ENCODE data around the gene CES5A.
"Not testable (repeated sequence)": the region's sequence is repeated elsewhere in the genome, so short reads cannot be mapped to it uniquely, and the experiment has no call there.

The CES5A gene, protein sequence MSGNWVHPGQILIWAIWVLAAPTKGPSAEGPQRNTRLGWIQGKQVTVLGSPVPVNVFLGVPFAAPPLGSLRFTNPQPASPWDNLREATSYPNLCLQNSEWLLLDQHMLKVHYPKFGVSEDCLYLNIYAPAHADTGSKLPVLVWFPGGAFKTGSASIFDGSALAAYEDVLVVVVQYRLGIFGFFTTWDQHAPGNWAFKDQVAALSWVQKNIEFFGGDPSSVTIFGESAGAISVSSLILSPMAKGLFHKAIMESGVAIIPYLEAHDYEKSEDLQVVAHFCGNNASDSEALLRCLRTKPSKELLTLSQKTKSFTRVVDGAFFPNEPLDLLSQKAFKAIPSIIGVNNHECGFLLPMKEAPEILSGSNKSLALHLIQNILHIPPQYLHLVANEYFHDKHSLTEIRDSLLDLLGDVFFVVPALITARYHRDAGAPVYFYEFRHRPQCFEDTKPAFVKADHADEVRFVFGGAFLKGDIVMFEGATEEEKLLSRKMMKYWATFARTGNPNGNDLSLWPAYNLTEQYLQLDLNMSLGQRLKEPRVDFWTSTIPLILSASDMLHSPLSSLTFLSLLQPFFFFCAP

DNA sequence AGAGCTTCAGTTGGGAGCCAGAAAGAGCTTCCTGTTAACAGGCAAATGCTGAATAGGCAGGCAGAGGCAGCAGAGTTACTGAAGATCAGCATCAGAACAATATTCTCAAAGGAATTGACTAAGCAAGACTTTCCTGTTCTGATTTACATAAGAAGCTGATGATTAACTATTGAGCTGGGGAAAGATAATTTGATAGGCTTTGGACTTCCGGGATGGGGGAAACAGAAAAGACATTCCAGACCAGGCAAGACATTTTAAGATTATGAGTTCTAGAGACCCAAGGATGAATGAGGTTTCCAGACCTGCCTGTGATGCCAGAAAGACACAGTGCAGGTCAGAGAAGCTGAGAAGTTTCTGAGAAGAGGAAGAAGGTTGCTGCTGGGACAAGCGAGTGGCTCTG lies at the start of gene CES5A:
TSS of gene CES5A (minus strand) at position 101 of the 400 bp plus-strand sequence. CDS start 152 bp downstream, outside the sequence.
- no peak for DNase-seq

DNA sequence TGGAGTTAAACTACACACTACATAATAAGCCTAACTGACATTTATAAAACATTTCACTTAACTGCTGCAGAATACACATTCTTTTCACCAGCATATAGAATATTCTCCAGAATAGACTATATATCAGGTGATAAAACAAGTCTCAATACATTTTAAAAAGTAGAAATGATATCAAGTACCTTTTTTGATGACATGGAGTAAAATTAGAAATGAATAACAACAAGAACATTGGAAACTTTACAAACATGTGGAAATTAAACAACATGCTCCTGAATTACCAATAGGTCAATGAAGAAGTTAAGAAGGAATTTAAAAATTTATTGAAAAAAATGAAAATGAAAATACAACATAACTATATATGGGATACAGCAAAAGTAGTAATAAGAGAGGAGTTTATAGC lies 47.5 kb upstream of the CES5A start:
- DNase-seq, result no peak

DNA sequence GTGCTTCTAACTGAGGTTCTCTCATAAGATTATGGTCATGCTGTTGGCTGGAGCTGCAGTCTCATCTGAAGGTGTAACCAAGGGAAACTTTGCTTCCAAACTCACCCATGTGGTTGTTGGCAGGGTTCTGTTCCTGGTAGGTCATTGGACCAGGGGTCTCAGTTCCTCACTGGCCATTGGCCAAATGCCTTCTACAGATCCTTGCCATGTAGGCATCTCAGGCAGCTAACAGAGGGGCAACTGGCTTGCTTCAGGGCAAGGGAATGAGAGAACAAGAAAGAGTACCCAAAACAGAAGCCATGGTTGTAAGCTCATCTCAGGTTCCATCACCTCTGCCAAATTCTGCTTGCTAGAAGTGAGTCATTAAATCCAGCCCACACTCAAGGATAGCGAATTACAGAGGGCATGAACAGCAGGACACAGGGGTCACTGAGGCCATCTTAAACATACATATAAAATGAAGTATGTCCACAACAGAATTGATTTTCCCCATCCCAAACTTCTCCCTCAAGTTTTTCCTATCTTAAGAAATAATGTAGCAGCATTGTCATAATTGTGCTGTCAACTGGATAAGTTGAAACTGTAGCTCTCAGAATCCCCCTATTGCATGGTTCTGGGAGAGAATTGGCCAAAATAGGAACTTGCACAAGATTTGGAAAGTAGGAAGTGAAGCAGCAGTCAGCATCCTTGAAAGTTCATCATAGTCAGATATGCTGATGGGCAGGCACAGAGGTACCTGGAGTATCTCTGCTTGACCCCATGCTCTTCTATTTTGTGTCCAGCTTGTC lies 42.4 kb upstream of the CES5A start:
- no peak for DNase-seq

DNA sequence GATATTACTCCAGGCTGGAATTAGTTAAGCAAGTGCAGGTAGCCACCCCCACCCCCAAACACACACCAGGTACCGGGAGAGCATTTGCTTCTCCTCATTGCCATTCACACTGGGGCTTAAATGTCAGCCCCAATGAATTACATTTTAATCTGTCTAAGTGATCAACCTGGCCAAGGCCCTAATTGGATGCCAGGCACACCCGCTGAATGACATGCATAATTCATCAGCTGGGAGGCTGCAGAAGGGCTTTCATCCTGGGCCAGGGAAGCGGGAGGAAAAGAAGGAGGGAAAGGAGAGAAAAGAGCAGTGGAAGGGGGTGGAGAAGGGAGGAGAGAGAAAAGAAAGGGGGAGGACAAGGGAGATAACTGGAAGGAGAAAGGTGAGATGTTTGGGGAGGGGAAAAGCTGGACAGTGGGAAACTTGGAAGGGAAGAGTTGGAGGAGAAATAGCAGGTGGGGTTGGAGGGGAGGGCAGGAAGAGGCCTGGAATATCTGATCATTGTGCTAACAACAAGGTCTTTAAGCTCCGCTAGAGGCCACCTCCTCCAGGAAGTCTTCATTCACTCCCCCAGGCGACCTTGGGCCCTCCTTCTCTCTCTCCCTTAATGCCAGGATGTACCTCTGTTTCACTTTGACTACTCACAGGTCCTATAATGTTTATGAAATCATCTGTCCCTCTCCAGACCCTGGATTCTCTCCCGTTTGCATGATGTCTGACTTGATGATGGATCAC lies 40.1 kb upstream of the CES5A start:
- no peak for DNase-seq

DNA sequence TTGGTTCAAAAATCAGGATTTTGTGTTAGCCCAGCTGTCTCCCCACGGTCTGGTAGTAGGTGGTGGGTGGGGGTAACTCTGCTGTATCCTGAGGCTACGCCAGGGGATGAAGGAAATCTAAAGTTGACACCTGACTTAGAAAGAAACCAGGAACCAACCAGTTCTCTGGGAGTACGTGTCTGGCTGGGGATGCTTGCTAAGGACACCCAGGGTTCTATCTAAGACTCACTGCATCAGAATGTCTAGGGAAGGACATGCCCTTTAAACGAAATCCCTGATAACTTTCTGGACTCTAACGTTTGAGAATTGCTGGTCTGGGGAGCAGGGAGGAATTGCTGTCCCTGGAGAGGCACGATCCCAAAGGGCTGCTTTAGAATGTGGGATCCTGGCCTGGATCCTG lies 39.2 kb upstream of the CES5A start:
- no peak for DNase-seq

DNA sequence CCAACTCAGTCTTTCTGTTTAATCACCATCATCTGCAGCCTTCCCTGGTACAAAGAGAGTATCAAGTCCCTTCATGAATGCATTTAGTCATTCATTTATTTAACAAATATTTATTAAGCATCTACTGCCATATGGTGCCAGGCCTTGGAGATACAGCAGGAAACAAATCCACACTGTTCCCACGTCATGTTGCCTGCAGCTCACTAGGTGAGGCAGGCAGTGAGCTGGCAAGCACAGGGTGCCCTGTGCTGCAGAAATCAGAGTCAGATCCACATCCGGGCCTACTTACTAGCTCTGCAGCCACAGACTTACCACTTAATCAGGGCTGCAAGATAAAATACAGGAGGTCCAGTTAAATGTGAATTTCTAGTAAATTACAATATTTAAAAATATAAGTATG lies 38.5 kb upstream of the CES5A start:
- DNase-seq, result no peak

DNA sequence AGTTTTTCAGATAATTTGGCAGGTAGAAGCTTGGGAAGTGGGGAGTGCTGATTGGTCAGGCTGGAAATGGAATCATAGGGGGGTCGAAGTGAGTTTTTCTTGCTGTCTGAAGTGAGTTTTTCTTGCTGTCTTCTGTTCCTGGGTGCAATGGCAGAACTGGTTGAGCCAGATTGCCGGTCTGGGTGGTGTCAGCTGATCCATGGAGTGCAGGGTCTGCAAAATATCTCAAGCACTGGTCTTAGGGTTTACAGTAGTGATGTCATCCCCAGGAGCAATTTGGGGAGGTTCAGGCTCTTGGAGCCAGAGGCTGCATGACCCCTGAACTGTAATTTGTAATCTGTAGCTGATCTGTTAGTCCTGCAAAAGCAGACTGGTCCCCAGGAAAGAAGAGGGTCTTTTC lies 37.9 kb upstream of the CES5A start:
- not testable (repeated sequence) for DNase-seq

DNA sequence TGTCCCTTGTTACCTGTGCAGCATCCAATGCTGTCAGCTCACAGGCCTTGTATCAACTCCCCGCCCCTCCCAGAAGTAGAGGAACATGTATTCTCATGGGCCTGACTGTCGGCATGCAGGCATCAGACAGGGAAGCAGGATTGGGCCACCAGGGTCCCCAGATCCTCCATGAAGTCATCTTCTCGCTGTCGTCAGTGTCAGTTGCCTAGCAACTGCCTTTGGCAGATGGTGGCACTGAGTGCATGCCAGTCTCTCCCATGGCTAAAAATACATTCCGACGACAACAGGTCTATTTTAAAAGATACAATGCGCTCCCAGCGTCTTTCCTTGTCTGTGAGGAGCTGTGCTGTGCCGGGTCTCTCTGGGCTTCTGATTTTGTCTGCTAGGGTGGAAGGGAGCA lies 36.8 kb upstream of the CES5A start:
- no peak for DNase-seq

DNA sequence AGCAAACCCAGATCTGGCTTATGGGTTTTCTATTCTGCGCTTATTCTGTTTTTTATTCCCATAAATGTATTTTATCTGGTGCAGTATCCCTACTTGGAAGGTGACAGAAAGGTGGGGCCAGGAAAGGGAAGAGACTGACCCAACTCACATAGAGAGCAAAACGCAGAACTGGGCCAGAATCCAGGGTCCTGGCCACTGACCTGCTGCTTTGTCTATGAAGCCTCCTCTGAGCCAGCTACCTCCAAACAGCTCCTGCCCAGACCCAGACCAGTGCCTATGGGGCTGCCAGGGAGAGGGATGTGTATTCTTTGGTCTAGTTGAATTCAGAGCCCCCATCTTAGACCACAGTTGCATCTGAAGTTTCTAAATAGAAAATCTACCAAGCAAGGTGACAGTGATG lies 36.4 kb upstream of the CES5A start:
- no peak for DNase-seq

DNA sequence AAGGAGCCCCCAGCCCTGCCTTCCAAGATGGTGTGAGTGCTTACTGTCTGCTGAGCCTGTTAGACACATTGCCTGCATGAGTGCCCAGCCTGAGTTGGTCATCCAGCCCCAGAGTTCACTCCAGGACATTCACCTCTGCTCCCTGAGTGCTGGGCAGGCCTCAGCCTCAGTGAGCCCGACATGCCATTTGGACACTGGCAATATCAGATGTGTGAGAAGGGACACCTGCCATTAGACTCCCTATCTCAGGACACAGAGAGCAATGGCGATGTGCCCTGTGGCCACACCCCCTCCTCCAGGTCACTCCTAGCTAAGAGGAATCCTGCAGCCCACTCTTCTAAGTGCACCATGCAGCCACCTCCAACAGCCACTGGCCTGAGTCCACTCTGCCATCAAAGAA lies 34.7 kb upstream of the CES5A start:
- no peak for DNase-seq

DNA sequence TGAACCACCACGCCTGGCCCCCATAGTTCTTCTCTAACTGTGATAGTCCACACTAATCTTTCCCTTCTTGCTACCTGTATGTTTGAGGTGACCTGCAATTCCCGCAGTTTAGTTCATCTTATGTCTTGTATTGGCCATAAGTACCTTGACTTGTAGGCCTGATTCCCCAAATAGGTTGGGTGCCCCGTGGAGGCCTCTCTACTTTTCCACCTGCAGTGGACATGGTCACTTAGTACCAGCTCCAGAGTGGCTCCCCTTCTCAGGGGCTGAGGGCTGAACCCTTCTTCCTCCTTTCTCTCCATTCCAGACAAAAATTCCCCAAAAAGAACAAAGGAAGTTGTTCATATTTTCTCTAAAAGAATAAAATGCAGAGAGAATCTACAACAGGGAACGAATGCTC lies 33.5 kb upstream of the CES5A start:
- DNase-seq, result no peak

DNA sequence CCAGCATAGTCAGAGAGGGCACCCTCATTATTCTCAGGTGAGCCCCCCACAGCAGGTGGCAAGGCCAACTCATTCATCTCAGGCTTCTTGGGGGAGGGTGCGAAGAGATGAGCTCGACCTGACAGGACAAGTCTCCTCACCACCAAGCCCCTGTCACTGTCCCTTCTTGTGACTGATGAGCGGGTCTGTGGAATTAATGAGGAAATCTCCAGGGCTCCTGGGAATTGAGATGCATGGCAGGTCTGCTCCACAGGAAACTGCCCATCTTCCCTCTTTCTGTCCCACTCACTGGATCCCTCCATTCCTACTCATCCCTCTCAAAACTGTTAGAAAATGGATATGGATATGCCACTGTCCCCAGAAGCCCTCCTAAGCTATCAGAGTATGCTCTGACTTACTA lies 32.5 kb upstream of the CES5A start:
- no peak for DNase-seq

DNA sequence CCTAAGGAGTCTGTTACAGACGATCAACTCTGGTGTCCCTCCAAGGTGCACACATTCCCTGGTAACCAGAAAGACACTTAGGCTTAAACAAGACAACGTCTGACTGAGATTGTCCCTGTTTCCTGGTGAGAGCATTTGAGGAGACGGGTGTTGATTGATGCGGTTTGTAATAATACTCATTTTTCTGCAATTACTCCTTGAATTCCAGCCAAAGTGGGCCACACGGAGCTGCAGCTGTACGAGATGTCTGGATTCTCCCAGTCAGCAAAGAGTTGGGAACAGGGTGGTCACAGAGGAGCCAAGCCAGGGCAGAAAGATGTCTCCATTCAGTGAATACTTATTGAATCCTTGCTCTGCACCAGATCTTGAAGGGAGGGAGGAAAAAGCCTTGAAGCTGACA lies 30.9 kb upstream of the CES5A start:
- DNase-seq, result no peak

DNA sequence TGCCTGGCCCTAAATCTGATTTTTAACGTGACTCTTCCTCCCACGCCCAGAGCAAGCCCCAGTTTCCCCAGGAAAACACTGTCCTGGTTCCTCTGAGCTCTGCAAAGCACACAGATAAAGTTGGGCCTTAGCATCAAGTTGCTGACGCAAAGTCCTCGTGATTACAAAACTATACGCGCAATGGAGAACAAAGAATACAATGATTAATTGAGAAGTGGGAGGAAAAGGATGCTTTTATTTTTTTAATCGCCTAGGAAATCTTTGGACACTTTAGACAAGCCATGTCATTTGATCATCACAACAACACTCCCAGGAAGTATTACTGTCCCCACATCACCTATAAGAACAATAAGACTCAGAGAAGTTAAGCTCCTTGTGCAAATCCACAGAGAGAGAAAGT lies 30.5 kb upstream of the CES5A start:
- no peak for DNase-seq

DNA sequence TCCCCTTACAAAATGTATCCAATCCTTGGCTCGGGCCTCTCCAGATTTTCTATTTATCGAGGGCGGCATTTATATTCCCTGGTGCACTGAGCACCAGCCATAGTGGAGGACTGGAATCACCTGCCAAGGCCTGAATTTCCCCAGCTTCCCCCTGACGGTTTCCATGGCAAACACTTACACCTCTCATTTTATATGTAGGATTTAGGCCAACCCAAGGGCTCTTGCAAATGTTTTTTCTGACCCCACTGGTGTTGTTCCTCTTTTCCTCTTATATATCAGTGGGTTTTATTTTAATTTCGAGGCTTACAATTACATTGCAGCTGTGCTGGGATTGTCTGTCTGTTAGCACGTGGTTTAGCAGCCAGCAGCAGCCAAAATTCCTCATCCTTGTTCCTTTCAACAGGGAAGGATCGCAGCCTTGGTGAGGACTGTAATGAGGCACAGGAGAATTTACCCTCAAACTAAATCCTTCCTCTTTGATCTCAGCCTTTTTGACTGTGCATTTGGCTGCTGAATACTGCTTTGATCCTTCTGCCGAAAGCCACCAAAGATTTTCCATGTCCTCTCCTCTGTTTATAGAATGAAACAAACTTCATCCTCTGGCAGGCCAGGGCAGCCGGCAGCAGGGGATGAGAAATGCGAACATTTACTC lies 26.5 kb upstream of the CES5A start:
- DNase-seq, result no peak

DNA sequence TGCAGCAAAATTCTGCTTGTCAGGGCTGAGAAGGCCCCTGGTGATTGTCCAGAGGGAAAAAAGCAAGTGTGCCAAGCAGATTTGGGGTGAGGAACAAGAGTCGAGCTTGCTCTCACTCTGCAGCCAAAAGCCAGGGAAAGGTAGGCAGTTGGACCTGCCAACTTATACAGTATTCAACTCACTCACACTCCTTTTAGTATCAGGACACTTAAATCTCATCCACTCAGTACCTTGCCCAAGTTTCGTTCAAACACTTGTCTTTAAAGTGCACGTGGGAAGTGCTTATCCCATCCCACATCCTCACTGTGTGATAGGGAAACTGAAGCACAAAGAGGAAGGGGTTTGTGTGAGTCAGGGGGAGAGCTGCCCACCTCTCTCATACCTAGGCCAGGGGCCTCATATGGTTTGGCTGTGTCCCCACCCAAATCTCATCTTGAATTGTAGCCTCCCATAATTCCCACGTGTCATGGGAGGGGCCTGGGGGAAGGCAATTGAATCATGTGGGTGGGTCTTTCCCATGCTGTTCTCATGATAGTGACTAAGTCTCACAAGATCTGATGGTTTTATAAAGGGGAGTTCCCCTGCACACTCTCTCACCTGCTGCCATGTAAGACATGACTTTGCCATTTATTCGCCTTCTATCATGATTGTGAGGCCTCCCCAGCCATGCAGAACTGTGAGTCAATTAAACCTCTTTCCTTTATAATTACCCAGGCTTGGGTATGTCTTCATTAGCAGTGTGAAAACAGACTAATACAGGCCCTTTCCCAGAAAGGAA lies 25.6 kb upstream of the CES5A start:
- DNase-seq, result no peak

DNA sequence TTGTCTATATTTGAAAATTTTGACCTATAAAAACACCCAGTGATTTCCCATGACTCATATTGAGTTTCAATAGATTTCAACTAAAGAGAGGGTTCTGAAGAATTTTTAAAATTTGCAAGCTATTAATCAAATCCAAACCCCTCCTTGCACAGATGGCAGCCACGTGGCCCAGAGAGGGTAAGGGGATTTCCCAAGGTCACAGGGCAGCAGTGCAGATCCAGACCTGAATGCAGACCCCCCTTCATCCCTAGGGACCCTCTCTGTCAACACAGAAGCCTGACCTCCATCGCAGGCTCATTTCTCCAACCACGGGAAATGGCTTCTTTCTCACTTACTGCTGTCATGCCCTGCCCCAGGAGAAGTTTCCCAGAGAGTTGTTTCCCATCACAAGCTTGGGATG lies 24.7 kb upstream of the CES5A start:
- no peak for DNase-seq

DNA sequence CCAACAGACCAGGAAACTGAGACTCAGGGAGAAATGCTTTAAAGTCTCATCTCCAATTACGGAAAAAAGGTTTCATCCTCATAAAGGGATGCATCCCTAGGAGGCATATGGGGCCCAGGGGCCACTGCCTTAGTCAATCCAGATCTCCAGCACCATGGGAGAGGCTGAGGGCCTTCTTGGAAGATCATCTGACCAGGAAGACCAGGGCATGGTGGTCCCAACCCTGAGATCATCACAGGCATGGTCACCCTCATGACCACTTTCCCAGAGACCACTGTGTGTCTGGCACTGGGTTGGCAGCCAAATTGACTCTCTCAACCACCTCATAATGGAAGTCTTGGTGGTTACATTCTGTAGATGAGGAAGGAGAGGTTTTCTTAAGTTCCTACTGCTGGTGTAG lies 23.4 kb upstream of the CES5A start:
- DNase-seq, result no peak

DNA sequence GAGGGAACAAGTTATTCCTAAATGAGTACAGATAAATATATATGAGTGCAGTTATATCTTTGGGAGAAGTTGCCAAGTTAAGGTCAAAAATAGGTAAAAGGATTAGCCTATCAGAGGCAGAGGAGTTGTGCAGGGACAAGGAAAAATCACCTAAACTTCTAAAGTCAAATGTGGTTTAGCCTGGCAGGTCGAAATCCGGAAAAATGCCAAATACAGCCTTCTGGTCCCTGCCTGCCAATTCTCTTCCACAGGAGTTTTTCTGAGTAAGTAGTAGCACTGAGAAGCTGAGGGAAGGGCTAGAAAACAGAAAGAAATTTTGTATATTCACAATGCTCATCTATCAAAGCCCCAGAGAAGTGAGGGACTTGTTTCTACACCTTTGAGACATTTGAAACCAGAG lies 17.6 kb upstream of the CES5A start:
- no peak for DNase-seq

DNA sequence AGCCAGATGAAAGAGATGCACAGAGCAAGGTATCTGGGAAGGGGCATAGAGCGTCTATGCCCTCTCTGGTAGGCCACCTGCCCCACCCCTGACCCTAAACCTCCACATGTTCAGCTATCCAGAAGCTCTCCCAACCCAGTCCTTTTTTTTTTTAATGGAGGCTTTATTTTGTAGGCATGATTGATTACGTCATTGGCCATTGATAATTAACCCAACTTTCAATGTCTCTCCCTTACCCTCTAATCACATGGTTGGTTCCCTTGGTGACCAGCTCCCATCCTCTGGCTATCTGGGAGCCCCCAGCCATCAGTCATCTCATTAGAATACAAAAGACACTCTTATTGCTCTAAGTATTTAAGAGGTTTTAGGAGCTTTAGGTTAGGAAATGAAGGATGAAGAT lies 14.3 kb upstream of the CES5A start:
- no peak for DNase-seq

DNA sequence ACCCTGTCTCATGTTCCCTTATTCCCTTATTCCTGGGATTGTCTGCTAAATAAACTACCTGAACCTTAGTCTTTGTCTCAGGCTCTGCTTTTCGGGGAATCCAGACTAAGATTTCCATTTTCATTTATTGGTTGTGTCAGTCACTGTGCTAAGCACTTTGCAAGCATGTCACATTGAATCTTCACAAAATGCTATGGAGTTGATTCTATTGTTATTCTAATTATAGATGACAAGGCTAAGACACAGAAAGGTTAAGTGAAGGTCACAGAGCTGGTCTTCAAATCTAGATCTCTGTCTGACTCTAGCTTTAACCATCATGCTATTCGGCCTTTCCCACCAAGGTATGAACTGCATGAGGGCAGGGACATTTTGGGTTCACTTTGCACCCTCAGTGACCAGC lies 13.4 kb upstream of the CES5A start:
- no peak for DNase-seq

DNA sequence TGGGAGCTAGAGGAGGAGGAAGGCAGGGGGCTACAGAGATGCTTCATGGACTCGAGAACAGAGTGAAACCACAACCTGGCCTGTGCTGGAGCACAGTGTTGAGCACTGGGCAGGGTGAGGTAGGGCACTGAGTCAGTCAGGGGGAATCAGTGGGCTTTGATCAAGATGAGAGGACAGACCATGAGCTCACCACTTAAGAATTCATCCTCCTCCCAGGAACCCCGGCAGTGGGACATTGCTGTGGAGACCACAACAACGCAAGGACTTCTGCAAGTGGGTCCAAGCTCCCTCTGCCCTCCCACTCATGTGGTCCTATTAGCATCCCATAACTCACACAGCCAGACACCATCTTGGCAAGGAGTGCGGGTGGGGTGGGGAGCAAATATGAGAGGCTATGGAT lies 1.7 kb upstream of the CES5A start:
- DNase-seq, result no peak

Measured in activated T-cell treated with anti-CD3 and anti-CD28 coated beads, Interleukin-2, amount 50 U/mL, for 1 hour (primary cell).